GM12873 (cell line): ENCODE measurements around the gene NPTN.

Experiments
- TF ChIP-seq, protein P1 (sequence below): IDR thresholded peaks from 2 replicates; pipeline ENCODE4 v1.5.1; 2012; ENCODE audit warnings: low read depth, mild to moderate bottlenecking, moderate library complexity, low read length, control low read depth; ENCODE audit not compliant: insufficient read depth; ENCODE audit errors: missing control alignments

NPTN gene

DNA sequence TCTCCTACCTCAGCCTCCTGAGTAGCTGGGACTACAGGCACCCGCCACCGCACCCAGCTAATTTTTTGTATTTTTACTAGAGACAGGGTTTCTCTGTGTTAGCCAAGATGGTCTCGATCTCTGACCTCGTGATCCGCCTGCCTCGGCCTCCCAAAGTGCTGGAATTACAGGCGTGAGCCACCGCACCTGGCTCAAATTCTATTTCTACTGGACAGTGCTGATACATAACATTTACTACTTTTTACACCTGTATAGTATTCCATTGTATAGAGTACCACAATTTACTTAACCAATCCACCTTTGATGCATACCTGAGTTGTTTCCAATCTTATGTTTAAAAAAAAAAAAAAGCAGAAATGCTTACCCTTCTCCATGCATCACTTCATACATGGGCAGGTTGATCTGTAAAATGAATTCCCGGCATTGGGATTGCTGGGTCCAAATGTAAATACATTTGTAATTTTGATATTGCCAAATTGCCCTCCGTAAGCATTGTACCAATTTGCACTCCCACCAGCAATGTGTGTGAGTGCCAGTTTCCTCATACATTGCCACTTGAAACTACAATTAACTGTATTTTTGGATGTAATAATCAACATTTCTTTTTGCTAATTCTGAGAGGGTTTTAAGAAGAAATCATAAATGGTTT, 94.5 kb downstream of the NPTN start:
- TF ChIP-seq, protein P1, sequence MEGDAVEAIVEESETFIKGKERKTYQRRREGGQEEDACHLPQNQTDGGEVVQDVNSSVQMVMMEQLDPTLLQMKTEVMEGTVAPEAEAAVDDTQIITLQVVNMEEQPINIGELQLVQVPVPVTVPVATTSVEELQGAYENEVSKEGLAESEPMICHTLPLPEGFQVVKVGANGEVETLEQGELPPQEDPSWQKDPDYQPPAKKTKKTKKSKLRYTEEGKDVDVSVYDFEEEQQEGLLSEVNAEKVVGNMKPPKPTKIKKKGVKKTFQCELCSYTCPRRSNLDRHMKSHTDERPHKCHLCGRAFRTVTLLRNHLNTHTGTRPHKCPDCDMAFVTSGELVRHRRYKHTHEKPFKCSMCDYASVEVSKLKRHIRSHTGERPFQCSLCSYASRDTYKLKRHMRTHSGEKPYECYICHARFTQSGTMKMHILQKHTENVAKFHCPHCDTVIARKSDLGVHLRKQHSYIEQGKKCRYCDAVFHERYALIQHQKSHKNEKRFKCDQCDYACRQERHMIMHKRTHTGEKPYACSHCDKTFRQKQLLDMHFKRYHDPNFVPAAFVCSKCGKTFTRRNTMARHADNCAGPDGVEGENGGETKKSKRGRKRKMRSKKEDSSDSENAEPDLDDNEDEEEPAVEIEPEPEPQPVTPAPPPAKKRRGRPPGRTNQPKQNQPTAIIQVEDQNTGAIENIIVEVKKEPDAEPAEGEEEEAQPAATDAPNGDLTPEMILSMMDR = no peak

DNA sequence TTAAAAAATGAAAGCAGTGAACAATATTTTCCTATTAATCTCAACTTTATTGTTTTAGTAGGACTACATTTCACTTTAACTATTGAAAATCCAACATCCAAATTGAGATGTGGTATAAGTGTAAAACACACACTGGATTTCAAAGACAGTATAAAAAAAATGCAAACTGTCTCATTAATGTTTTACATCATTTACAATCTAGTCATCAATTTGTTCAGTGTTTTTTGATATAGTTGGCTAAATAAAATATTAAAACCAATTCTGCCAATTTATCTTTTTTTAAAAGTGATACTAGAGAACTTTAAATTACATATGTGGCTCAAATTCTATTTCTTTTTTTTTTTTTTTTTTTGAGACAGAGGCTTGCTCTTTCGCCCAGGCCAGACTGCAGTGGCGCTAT, 95.1 kb downstream of the NPTN start:
- TF ChIP-seq, protein P1 = no peak

DNA sequence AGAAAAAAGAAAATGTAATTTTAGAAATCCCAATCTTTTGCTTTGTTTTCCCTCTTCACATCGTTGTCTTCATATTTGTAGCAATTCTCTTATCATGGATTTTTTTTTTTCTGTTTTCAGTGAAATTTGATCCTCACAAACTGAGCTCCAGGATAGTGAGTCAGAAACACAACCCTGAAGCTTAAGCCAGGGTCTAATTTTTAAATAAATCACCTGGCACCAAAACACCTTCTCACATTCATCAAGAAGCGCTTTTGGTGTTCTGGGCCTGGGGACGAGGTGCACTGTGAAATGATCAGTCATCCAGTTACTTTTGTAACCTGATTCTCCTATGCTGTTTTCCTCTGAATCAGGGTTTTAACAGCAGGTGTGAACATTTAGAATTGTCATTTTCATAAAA, 102.5 kb downstream of the NPTN start:
- TF ChIP-seq, protein P1 = no peak

DNA sequence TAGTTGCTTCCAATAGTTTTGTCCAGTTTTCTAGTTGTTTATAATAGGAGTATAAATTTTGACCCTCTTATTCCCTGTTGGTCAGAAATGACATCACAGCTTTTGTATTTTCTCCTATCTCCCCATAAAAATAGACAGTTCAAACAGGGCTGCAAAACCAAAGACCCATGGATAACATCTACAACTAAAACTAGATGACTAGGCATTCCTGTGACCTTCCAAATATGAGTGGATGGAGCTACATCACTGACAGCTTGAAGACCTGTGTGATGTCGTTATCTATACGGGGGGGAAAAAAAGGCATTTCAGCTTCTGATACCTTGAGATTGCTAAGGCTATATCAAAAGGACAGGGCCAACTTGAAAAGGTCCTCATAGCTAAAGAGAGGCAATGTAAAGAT, 105.6 kb downstream of the NPTN start:
- TF ChIP-seq, protein P1 = no peak

DNA sequence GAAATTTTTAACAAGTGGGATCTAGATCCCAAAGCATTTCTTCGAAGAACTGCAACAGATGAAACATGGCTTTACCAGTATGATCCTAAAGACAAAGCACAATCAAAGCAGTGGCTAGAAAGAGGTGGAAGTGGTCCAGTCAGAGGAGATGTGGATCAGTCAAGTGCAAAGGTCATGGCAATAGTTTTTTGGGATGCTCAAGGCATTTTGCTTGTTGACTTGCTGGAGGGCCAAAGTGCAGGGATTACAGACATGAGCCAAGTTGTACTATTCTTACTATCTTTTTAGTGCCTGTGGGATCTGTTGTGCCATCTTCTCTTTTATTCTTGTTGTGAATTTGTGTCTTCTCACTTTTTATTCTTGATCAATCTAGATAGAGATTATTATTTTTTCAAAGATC, 108.3 kb downstream of the NPTN start:
- TF ChIP-seq, protein P1 = no peak

DNA sequence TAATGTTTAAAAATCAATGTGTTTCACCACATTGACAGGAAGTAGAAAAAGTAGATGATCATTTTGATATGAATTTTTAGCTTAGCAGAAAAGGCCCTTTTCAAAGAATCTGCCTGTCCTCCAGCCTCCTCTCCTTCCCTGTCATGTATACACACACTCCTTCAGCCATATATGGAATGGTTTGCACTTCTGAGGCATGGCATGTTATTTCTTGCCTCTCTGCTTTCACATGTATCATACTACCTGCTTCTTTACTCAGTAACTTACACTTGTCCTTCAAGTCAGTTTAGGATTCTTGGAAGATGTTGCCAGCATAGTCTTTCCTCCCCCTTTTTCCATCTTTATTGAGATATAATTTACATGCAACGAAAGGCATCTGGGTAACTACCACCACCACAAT, 111.2 kb downstream of the NPTN start:
- TF ChIP-seq, protein P1 = no peak

DNA sequence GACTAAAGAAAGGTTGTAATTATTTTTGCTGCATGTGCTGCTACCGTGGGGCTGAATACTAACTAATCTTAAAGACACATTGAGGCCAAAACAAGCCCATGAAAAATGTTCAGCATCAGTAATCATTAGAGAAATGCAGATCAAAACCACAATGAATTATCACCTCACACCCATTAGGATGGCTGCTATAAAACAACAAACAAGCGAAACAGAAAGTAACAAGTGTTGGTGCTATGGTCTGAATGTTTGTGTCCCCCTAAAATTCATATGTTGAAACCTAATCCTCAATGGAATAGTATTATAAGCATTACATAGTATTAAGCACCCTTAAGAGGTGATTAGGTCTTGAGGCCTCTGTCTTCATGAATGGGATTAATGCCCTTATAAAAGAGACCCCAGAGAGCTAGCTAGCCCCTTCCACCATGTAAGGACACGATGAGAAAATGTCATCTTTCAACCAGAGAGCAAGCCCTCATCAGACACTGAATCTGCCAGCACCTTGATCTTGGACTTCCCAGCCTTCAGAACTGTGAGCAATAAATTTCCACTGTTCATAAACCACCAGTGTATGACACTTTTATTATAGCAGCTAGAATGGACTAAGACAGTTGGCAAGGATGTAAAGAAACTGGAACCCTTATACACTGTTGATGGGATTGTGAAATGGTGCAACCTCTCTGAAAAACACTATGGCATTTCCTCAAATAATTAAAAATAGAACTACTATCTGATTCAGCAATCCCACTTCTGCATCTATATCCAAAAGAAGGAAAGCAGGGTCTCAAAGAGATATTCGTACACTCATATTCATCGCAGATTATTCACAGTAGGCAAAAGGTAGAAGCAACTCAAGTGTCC, 114.1 kb downstream of the NPTN start:
- TF ChIP-seq, protein P1 = no peak
